HepG2 (cell line): Measurements from ENCODE around the gene SP7. TPM values are rescaled to one million over a fixed set of nuclear protein-coding genes. Genes with fewer than 3 reads are reported as not detected.
A peak's percentile ranks its signal among the peaks of the same experiment; 100 is the strongest.

Source experiments
- E2F2 ChIP-seq: sonication (generic); formaldehyde crosslinking; IDR thresholded peaks from 2 replicates; pipeline ENCODE4 v1.4.0; 2020; ENCODE audit warnings: missing genetic modification reagents, borderline replicate concordance
- EZH2 ChIP-seq: conservative IDR thresholded peaks from 2 replicates; pipeline ENCODE4 v1.6.1; 2012; ENCODE audit warnings: mild to moderate bottlenecking, low read depth, low read length, moderate library complexity
- FUBP1 ChIP-seq: sonication (generic); formaldehyde crosslinking; IDR thresholded peaks from 2 replicates; pipeline ENCODE4 v1.5.1; 2020; ENCODE audit warnings: missing genetic modification reagents, mild to moderate bottlenecking, borderline replicate concordance
- HDAC6 ChIP-seq: fragments of 200-600 bp; sonication (generic); IDR thresholded peaks from 2 replicates; pipeline ENCODE4 v1.7.0; 2017; ENCODE audit warnings: mild to moderate bottlenecking, antibody characterized with exemption, low read length, low read depth
- HNRNPUL1 ChIP-seq: fragments of 200-400 bp; formaldehyde crosslinking; IDR thresholded peaks from 2 replicates; pipeline ENCODE4 v1.6.1; 2017; ENCODE audit warnings: low read depth, mild to moderate bottlenecking, low read length, moderate library complexity
- JUND ChIP-seq: sonication (generic); formaldehyde crosslinking; IDR thresholded peaks from 2 replicates; pipeline ENCODE4 v1.8.0; 2022; ENCODE audit warnings: mild to moderate bottlenecking, missing genetic modification reagents
- MED1 ChIP-seq: sonication (generic); formaldehyde crosslinking; IDR thresholded peaks from 2 replicates; pipeline ENCODE4 v1.4.0; 2020; ENCODE audit warnings: missing genetic modification reagents
- NBN ChIP-seq: fragments of 450-650 bp; conservative IDR thresholded peaks from 2 replicates; pipeline ENCODE4 v1.6.1; 2017
- NCOR1 ChIP-seq: fragments of 200-600 bp; sonication (generic); IDR thresholded peaks from 2 replicates; pipeline ENCODE4 v1.7.0; 2017; ENCODE audit warnings: antibody characterized with exemption, low read length, borderline replicate concordance
- NKX3-1 ChIP-seq: sonication (generic); formaldehyde crosslinking; IDR thresholded peaks from 2 replicates; pipeline ENCODE4 v1.5.0; 2020; ENCODE audit warnings: missing genetic modification reagents
- PLSCR1 ChIP-seq: sonication (generic); formaldehyde crosslinking; IDR thresholded peaks from 2 replicates; pipeline ENCODE4 v1.5.0; 2020; ENCODE audit warnings: missing genetic modification reagents, mild to moderate bottlenecking, borderline replicate concordance
- PTBP1 ChIP-seq: fragments of 200-400 bp; formaldehyde crosslinking; IDR thresholded peaks from 2 replicates; pipeline ENCODE4 v1.6.1; 2018; ENCODE audit warnings: low read length, low read depth; ENCODE audit not compliant: poor library complexity, severe bottlenecking
- SMAD3 ChIP-seq: sonication (generic); formaldehyde crosslinking; IDR thresholded peaks from 2 replicates; pipeline ENCODE4 v1.4.0; 2020; ENCODE audit warnings: missing genetic modification reagents
- SNRNP70 ChIP-seq: fragments of 200-400 bp; formaldehyde crosslinking; IDR thresholded peaks from 2 replicates; pipeline ENCODE4 v1.6.1; 2017; ENCODE audit warnings: mild to moderate bottlenecking, low read depth, low read length, moderate library complexity
- SOX6 ChIP-seq, 2 experiments: fragments of 450-650 bp in 1 of 2; sonication (generic) in 1 of 2; formaldehyde crosslinking in 1 of 2; IDR thresholded peaks; 2 replicates each; pipeline versions ENCODE4 v1.4.0 to v1.6.1; 2017 to 2020; ENCODE audit warnings: antibody characterized with exemption in 1 of 2, mild to moderate bottlenecking in 1 of 2, missing genetic modification reagents in 1 of 2
- TFDP2 ChIP-seq: sonication (generic); formaldehyde crosslinking; IDR thresholded peaks from 2 replicates; pipeline ENCODE4 v1.4.0; 2020; ENCODE audit warnings: missing genetic modification reagents
- ZNF296 ChIP-seq: sonication (generic); formaldehyde crosslinking; conservative IDR thresholded peaks from 2 replicates; pipeline ENCODE4 v1.5.0; 2020; ENCODE audit warnings: mild to moderate bottlenecking, missing genetic modification reagents
- ZNF512B ChIP-seq: sonication (generic); formaldehyde crosslinking; IDR thresholded peaks from 2 replicates; pipeline ENCODE4 v1.5.1; 2020; ENCODE audit warnings: missing genetic modification reagents, mild to moderate bottlenecking, borderline replicate concordance
- ZNF562 ChIP-seq: sonication (generic); formaldehyde crosslinking; IDR thresholded peaks from 2 replicates; pipeline ENCODE4 v1.8.0; 2022; ENCODE audit warnings: missing genetic modification reagents, borderline replicate concordance
- ZNF784 ChIP-seq: sonication (generic); formaldehyde crosslinking; IDR thresholded peaks from 2 replicates; pipeline ENCODE4 v1.5.1; 2020; ENCODE audit warnings: missing genetic modification reagents, mild to moderate bottlenecking, borderline replicate concordance
- polyA plus RNA-seq, 8 experiments: library from polyadenylated mRNA; depleted of rRNA in 3 of 8; stranded (reverse) in 7 of 8; unstranded in 1 of 8; fragments of >200 nt; fragmentation: Illumina TruSeq in 4 of 8; extraction: Trizol in 4 of 8; gene quantifications; 2 replicates each; pipeline versions ENCODE4 v1.2.1 to v1.2.3, GENCODE V29; 2011 to 2016; ENCODE audit warnings: low read depth in 4 of 8, missing spikeins in 1 of 8, mixed read lengths in 1 of 8; ENCODE audit not compliant: insufficient read depth in 1 of 8
- total RNA-seq, 5 experiments: library from RNA; depleted of rRNA; stranded (reverse); fragments of >200 nt; fragmentation: Illumina TruSeq; extraction: Trizol; gene quantifications; 2 replicates each; pipeline ENCODE4 v1.2.3, GENCODE V29; 2016; ENCODE audit warnings: low read depth in 1 of 5

SP7 gene
- total and polyA plus RNA-seq, 2 of the 13 experiments (the other 11 are each of a cell fraction or from before 2014, with no cell fraction given), result not detected

GRCh38 chr12:53324779-53325510, 11.2 kb downstream of the SP7 start (continued):
- no peak for TF ChIP-seq PTBP1
- no peak for TF ChIP-seq FUBP1
- no peak for TF ChIP-seq EZH2
- peak; percentile 86 for TF ChIP-seq SMAD3 (CRISPR knock-in tag)
- no peak for TF ChIP-seq ZNF784
- no peak for TF ChIP-seq ZNF562 (CRISPR knock-in tag)
- peak; percentile 18; the same call in 1 of the 2 replicates for TF ChIP-seq NCOR1
- TF ChIP-seq SNRNP70, result no peak
- TF ChIP-seq HDAC6, result no peak
- peak; percentile 59 for TF ChIP-seq MED1 (CRISPR knock-in tag)
- no peak for TF ChIP-seq HNRNPUL1
- no peak for TF ChIP-seq PLSCR1
- no peak for TF ChIP-seq SOX6 (IDR thresholded peaks at IDR 0.05)
- peak; percentile 74 for TF ChIP-seq SOX6 (CRISPR knock-in tag; IDR thresholded peaks at IDR 0.05)
- TF ChIP-seq TFDP2 (CRISPR knock-in tag), result peak; percentile 92
- TF ChIP-seq NKX3-1, result peak; percentile 71; the same call in 1 of the 2 replicates
- TF ChIP-seq ZNF512B (CRISPR knock-in tag), result no peak
- TF ChIP-seq JUND, result 0 out of 2 replicates have a peak, but pooled peaks have one; percentile 28
- TF ChIP-seq NBN, result no peak
- TF ChIP-seq E2F2, result peak; percentile 95; the same call in 1 of the 2 replicates
- no peak for TF ChIP-seq ZNF296 (CRISPR knock-in tag)
